Effector memory CD8-positive, alpha-beta T cell (primary cell): ENCODE measurements around the gene WFDC12.
"Not testable (repeated sequence)": the region's sequence is repeated elsewhere in the genome, so short reads cannot be mapped to it uniquely, and the experiment has no call there.

Experiments
- ATAC-seq: fragments of 150-1000 bp; cut with Tn5 transposase; replicated peaks from 2 replicates; pipeline ENCODE4 v1.10.0; 2021; ENCODE audit warnings: mild to moderate bottlenecking, moderate library complexity
- DNase-seq, 3 experiments: peaks; one replicate each; pipeline ENCODE4 v3.0.0; 2021
- H3K27ac Mint-ChIP-seq, 2 donors: one replicate each; pipeline ENCODE4 v1.8.0; 2022; ENCODE audit warnings: mild to moderate bottlenecking in 2 of 2, mixed read lengths in 2 of 2, moderate library complexity in 2 of 2
- H3K27me3 Mint-ChIP-seq, 2 donors: one replicate each; pipeline ENCODE4 v1.8.0; 2022; ENCODE audit warnings: mixed read lengths in 2 of 2
- H3K36me3 Mint-ChIP-seq: one replicate; pipeline ENCODE4 v1.8.0; 2022; ENCODE audit warnings: mild to moderate bottlenecking, moderate library complexity, mixed read lengths; ENCODE audit not compliant: insufficient read depth
- H3K4me1 Mint-ChIP-seq, 2 donors: one replicate each; pipeline ENCODE4 v1.8.0; 2022; ENCODE audit warnings: low read depth in 2 of 2, mixed read lengths in 2 of 2
- H3K4me3 Mint-ChIP-seq, 2 donors: one replicate each; pipeline ENCODE4 v1.8.0; 2022; ENCODE audit warnings: mild to moderate bottlenecking in 2 of 2, mixed read lengths in 2 of 2, moderate library complexity in 2 of 2
- H3K9me3 Mint-ChIP-seq, 2 donors: one replicate each; pipeline ENCODE4 v1.8.0; 2022; ENCODE audit warnings: mixed read lengths in 2 of 2
- total RNA-seq, 9 experiments: gene quantifications; one replicate each; lab custom pipeline; 2026; lab: John Stamatoyannopoulos, UW

WFDC12 gene, protein sequence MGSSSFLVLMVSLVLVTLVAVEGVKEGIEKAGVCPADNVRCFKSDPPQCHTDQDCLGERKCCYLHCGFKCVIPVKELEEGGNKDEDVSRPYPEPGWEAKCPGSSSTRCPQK
- total RNA-seq = 0 to 0.06 (median 0) reads per million in 9 experiments

DNA sequence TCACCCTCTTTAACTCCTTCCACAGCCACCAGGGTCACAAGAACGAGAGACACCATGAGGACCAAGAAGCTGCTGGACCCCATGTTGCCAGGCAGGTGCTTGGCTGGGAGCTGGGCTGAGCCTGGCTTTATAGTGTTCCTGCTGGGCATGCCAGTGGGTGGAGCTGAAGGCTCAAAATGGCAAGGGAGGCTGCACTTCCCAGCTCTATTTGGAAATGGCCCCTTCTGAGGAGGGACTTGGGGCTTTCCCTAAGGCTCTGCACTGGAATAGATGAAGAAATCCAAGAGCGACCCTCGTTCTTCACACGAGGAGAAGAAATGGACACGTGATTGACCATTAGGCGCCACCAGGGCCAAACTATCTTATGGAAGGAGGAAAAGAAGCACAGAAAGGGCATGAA is at the start of gene WFDC12:
Gene WFDC12, minus strand, starts transcription at position 101 of the 400 bp plus-strand sequence. Its CDS starts 18 bp downstream, at position 83.
- Mint-ChIP-seq H3K36me3 (no peaks in the 10 kb centered on the region), H3K27ac (peak within 1 kb of the TSS in 1 of 2 donors; percentile 6), H3K27me3 (peaks cover 33 to 55% of the 10 kb centered on the region in 2 donors), H3K4me1 (no peaks in the 10 kb centered on the region), H3K9me3 (no peaks in the 10 kb centered on the region), H3K4me3 (no peak within 1 kb of the TSS)
- DNase-seq (no peak), ATAC-seq (no peak)

DNA sequence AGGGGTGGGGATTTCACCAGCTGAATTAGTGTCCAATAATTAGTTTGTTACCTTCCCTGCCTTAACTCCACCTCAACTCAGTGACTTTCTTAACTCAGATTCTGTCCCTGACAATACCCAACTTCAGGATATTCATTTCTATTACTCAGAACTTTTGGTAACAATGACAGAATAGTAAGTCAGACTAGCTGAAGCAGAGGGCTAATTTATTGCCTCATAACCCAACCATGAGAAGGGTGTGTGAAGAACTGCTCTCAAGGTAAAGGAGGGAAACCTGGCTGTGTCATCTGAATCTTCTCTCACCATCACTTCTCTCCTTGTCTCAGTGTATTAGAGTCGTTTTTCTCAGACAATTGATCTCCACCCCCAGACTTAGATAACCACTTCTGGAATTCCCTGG is 49.3 kb upstream of the WFDC12 start:
- H3K4me3 Mint-ChIP-seq = no peak overlapping the region
- H3K27me3 Mint-ChIP-seq = peaks cover 26 to 49% of the 10 kb centered on the region in 2 donors
- H3K36me3 Mint-ChIP-seq = no peaks in the 10 kb centered on the region
- no peaks in the 10 kb centered on the region for H3K4me1 Mint-ChIP-seq
- DNase-seq (no peak), ATAC-seq (no peak)
- no peak overlapping the region for H3K27ac Mint-ChIP-seq
- no peaks in the 10 kb centered on the region for H3K9me3 Mint-ChIP-seq

DNA sequence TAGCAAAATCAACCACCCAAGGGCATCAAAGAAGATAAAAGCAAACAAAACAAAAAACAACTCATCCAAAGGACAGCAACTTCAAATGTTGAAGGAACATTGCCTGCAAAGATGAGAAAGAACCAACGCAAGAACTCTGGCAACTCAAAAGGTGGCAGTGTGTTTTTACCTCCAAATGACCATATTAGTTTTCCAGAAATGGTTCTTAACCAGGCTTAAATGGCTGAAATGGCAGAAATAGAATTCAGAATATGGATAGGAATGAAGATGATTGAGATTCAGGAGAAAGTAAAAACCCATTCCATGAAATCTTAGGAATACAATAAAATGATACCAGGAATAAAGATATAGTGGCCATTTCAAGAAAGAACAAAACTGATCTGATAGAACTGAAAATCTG is 40.6 kb upstream of the WFDC12 start:
- H3K4me1 Mint-ChIP-seq = no peaks in the 10 kb centered on the region
- peaks cover 0 to 7% of the 10 kb centered on the region in 2 donors for H3K9me3 Mint-ChIP-seq
- DNase-seq = no peak
- no peaks in the 10 kb centered on the region for H3K36me3 Mint-ChIP-seq
- no peak overlapping the region for H3K4me3 Mint-ChIP-seq
- H3K27ac Mint-ChIP-seq = no peak overlapping the region
- H3K27me3 Mint-ChIP-seq = peaks cover 64 to 70% of the 10 kb centered on the region in 2 donors
- no peak for ATAC-seq

DNA sequence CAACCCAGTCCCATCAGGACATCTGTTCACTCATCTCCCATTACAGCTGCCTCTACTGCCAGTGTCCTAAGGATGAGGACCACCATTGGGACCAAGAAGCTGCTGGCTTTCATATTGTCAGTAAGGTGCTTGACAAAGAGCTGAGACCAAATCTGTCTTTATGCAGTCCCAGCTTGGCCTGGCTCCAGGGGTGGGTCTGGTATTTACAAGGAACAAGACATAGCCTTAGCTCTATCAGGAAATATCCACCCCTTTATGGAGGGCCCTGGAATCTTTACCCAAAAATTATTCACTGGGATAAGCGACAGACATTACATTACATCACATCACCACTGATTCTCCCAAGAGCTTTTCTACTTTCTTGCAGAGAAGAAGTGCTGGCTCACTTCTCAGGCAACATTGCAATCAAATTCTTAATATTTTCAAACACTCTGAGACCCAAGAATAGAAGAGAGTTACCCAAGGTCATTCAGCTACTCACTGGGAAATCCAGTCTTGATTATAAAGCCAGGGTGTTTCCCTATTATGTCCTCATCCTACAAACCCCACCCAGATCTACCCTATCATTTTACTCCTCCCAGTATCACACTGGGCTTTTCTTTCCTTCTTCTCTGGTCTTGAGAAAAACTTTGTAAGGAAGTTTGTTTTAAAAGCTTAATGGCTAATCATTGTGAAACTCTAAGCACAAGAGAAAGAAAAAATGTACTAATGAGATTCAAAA is 39.0 kb upstream of the WFDC12 start:
- ATAC-seq = no peak
- peaks cover 77 to 83% of the 10 kb centered on the region in 2 donors for H3K27me3 Mint-ChIP-seq
- no peak overlapping the region for H3K27ac Mint-ChIP-seq
- no peak for DNase-seq
- peaks cover 0 to 18% of the 10 kb centered on the region in 2 donors for H3K9me3 Mint-ChIP-seq
- H3K4me1 Mint-ChIP-seq = no peaks in the 10 kb centered on the region
- no peak overlapping the region for H3K4me3 Mint-ChIP-seq
- H3K36me3 Mint-ChIP-seq = no peaks in the 10 kb centered on the region

DNA sequence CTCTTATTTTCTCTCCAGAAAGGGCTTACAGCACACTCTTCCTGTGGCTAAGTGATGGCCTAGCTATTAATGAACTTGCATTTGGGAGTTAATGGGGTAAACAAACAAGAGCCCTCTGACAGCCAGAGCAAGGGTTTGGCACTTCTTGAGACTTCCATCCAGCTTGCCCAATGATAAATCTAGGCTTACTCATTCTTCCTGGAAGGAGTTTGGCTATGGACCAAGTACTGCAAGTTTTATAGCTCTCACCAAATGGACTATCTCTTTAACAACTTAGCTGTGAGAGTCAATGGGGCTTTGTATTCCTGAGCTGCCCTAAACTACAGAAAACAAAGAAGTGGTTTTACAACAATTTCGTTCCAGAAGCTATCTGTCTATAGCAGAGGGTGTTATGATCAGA is 33.7 kb upstream of the WFDC12 start:
- H3K4me3 Mint-ChIP-seq = no peak overlapping the region
- peaks cover 0 to 18% of the 10 kb centered on the region in 2 donors for H3K9me3 Mint-ChIP-seq
- H3K36me3 Mint-ChIP-seq = no peaks in the 10 kb centered on the region
- ATAC-seq = no peak
- H3K27ac Mint-ChIP-seq = no peak overlapping the region
- H3K27me3 Mint-ChIP-seq = peaks cover 75 to 85% of the 10 kb centered on the region in 2 donors
- no peak for DNase-seq
- H3K4me1 Mint-ChIP-seq = no peaks in the 10 kb centered on the region

DNA sequence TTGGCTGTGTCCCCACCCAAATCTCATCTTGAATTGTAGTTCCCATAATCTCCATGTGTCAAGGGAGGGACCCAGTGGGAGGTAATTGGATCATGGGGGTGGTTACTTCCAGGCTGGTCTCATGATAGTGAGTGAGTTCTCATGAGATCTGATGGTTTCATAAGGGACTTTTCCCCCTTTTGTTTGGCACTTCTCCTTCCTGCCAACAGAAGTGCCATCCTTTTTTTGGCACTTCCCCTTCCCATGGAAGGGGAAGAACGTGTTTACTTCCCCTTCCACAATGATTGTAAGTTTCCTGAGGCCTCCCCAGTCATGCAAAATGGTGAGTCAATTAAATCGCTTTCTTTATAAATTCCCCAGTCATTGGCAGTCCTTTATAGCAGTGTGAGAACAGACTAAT is 32.4 kb upstream of the WFDC12 start:
- no peak overlapping the region for H3K27ac Mint-ChIP-seq
- peaks cover 0 to 11% of the 10 kb centered on the region in 2 donors for H3K9me3 Mint-ChIP-seq
- no peak overlapping the region for H3K4me3 Mint-ChIP-seq
- H3K36me3 Mint-ChIP-seq = no peaks in the 10 kb centered on the region
- H3K4me1 Mint-ChIP-seq = no peaks in the 10 kb centered on the region
- H3K27me3 Mint-ChIP-seq = peaks cover 71 to 85% of the 10 kb centered on the region in 2 donors
- DNase-seq (no peak), ATAC-seq (no peak)

DNA sequence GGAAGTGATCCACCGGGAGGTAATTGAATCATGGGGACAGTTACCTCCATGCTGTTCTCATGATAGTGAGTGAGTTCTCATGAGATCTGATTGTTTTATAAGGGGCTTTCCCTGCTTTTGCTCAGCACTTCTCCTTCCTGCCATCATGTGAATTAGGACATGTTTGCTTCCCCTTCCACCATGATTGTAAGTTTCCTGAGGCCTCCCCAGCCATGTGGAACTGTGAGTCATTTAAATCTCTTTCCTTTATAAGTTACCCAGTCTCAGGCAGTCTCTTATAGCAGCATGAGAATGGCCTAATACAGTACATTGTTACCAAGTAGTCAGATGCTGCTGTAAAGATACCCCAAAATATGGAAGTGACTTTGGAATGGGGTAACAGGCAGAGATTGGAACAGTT is 30.5 kb upstream of the WFDC12 start:
- H3K4me3 Mint-ChIP-seq, DNase-seq, H3K4me1 Mint-ChIP-seq, ATAC-seq, H3K36me3 Mint-ChIP-seq, H3K27ac Mint-ChIP-seq: not testable (repeated sequence)
- H3K27me3 Mint-ChIP-seq = peaks cover 65 to 98% of the 10 kb centered on the region in 2 donors
- peaks cover 0 to 11% of the 10 kb centered on the region in 2 donors for H3K9me3 Mint-ChIP-seq

DNA sequence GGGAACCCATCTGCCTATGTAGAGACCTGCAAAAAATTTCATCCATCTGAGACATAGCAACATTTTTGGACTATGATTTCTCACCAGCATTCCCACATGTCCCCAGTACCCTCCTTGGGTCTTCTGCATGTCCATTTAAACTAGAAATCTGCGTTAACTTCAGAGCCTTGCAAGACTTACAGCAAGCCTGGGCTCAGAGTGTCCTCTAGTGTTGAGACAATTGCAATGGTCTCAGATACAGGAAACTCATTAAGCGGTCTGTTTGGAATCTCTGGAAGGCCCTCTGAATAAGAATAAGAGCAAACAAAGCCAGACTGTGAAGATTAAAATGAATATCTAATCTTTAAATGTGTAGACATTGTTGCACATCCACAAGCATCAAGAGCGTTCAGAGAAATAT is 29.9 kb upstream of the WFDC12 start:
- H3K9me3 Mint-ChIP-seq = peaks cover 0 to 10% of the 10 kb centered on the region in 2 donors
- H3K4me3 Mint-ChIP-seq = no peak overlapping the region
- no peak overlapping the region for H3K27ac Mint-ChIP-seq
- no peaks in the 10 kb centered on the region for H3K4me1 Mint-ChIP-seq
- DNase-seq = no peak
- H3K36me3 Mint-ChIP-seq = no peaks in the 10 kb centered on the region
- no peak for ATAC-seq
- H3K27me3 Mint-ChIP-seq = peaks cover 68 to 100% of the 10 kb centered on the region in 2 donors

DNA sequence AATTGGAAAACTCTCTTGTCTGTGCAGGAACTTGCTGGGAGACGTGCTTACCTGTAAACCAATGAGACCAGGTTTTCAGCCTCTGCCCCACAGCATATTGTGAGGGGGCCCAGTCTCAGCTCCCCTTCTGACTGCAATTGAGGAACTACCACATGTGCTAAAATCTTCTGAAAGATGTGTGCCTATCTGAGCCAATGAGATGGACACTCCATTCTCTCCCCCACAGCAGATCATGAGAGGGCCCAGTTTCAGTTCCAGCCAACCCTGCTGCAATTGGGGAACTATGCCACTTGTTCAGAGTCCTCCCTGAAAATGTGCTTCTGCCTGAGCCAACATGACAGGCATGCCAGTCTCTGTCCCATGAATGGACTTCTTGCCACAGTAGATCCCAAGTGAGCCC is 29.5 kb upstream of the WFDC12 start:
- no peaks in the 10 kb centered on the region for H3K36me3 Mint-ChIP-seq
- DNase-seq (no peak), ATAC-seq (peak; percentile 14)
- no peaks in the 10 kb centered on the region for H3K4me1 Mint-ChIP-seq
- H3K4me3 Mint-ChIP-seq = no peak overlapping the region
- H3K27me3 Mint-ChIP-seq = peaks cover 68 to 100% of the 10 kb centered on the region in 2 donors
- no peak overlapping the region for H3K27ac Mint-ChIP-seq
- peaks cover 0 to 6% of the 10 kb centered on the region in 2 donors for H3K9me3 Mint-ChIP-seq

DNA sequence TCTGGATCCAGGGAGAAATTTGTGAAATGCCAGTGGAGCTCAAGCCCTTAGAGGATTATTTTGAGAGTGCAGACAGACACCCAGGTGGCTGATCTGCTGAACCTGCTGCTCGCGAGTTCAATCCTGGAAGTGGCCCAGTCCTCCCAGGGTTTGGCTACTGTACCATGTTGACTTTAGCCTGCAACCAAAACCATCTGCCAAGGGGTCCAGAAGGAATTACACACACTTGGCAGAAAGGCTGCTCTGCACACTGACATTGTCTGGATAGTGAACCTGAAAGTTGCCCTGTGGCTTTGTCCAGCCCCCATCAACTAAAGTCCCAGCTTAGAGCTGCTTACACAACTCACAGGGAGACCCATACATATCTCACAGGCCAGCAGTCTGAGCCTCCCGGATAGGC is 28.9 kb upstream of the WFDC12 start:
- ATAC-seq (no peak), DNase-seq (no peak)
- H3K4me1 Mint-ChIP-seq = no peaks in the 10 kb centered on the region
- H3K27ac Mint-ChIP-seq = no peak overlapping the region
- H3K36me3 Mint-ChIP-seq = no peaks in the 10 kb centered on the region
- no peaks in the 10 kb centered on the region for H3K9me3 Mint-ChIP-seq
- H3K27me3 Mint-ChIP-seq = peaks cover 67 to 100% of the 10 kb centered on the region in 2 donors
- no peak overlapping the region for H3K4me3 Mint-ChIP-seq

DNA sequence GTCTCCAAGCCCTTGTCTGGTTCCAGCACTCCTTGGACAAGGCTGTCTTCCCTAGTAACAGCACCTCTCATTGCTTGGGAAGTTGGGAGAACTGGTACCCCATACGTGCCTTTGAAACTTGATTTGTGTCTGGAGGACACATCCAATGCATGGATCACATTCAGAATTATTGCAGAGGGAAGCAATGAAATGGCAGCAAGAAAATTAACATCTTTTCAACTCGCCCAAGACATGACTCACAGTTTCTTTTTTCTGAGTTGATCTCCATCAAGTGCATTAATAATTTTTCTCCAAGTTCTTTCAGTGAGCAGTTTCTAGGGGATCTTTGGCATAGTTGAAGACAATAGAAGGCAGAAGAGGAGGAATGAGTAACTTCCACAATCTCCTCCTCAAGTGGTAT is 28.1 kb upstream of the WFDC12 start:
- no peak overlapping the region for H3K4me3 Mint-ChIP-seq
- no peak for DNase-seq
- H3K27me3 Mint-ChIP-seq = peaks cover 59 to 96% of the 10 kb centered on the region in 2 donors
- no peak overlapping the region for H3K27ac Mint-ChIP-seq
- H3K36me3 Mint-ChIP-seq = no peaks in the 10 kb centered on the region
- H3K4me1 Mint-ChIP-seq = no peaks in the 10 kb centered on the region
- no peaks in the 10 kb centered on the region for H3K9me3 Mint-ChIP-seq
- ATAC-seq = no peak

DNA sequence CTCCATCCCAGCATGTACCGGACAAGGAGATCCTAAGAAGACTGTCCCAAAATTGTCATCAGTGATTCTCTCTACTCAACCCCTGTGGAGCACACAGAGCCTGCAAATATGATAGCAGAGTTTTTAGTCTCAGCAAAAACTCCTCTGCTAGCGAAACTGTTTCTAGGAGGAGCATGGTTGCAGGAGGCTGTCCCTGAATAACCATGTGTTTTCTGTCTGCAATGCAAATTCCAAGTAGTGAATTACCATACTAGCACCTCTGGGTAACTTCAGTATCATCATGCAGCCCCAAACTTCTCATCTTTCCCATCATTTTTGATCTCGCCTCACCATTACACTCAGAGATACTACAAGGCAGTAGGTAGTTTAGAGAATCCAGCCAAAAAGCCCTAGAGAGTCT is 24.8 kb upstream of the WFDC12 start:
- DNase-seq (no peak), ATAC-seq (no peak)
- peaks cover 46 to 94% of the 10 kb centered on the region in 2 donors for H3K27me3 Mint-ChIP-seq
- H3K9me3 Mint-ChIP-seq = no peaks in the 10 kb centered on the region
- no peak overlapping the region for H3K4me3 Mint-ChIP-seq
- no peaks in the 10 kb centered on the region for H3K4me1 Mint-ChIP-seq
- H3K36me3 Mint-ChIP-seq = no peaks in the 10 kb centered on the region
- no peak overlapping the region for H3K27ac Mint-ChIP-seq

DNA sequence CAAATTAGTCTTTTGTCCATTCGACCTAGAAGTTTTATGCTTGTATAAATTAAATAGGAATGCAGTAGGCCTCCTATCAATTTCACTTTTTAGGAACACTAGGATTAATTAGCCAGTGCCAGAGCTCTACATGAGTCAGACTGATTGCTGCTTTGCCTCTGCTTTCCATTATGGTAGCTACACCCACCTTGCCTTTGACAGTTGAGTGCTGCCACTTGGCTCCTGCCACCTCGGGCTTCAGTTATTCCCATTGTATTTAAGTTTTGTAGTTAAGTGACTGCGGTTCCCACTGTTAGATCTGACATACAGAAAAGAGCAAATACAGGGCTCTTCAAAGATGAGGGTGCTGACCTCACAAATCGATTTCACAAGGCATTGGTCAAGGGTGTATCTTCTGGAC is 16.6 kb upstream of the WFDC12 start:
- Mint-ChIP-seq H3K27ac (no peak overlapping the region), H3K9me3 (no peaks in the 10 kb centered on the region)
- ATAC-seq = no peak

DNA sequence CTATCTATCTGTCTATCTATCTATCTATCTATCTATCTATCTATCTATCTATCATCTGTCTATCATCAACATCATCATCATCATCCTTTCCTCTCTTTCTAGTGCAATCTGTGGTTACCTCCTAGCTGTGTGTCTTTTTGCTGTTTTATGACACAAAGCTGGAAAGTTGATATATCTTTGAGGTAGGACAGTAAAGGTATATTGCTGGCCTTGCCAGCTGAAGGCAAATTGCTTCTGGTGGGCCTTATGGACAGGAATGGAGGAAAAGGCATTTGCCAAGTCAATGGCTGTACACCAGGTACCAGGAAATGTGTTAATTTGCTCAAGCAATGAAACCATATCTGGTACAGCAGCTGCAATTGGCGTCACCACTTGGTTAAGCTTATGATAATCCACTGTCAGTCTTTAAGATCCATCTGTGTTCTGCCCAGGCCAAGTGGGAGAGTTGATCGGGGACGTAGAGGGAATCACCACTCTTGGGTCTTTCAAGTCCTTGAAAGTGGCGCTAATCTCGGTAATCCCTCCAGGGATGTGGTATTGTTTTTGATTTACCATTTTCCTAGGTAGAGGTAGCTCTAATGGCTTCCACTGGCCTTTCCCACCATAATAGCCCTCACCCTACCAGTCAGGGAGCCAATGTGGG is 15.6 kb upstream of the WFDC12 start:
- not testable (repeated sequence) for ATAC-seq, DNase-seq, H3K4me3 Mint-ChIP-seq, H3K36me3 Mint-ChIP-seq, H3K4me1 Mint-ChIP-seq, H3K9me3 Mint-ChIP-seq, H3K27ac Mint-ChIP-seq
- H3K27me3 Mint-ChIP-seq = peaks cover 9 to 23% of the 10 kb centered on the region in 2 donors

More for the DNA sequence above, 16.6 kb upstream of the WFDC12 start:
- Mint-ChIP-seq H3K4me1 (no peaks in the 10 kb centered on the region), H3K36me3 (no peaks in the 10 kb centered on the region), H3K4me3 (no peak overlapping the region), H3K27me3 (peaks cover 13 to 24% of the 10 kb centered on the region in 2 donors)
- no peak for DNase-seq
